K562 (cell line): ENCODE data around the gene PBRM1. TPM values are rescaled to one million over a fixed set of nuclear protein-coding genes. Genes with fewer than 3 reads are reported as not detected.

Experiments
- ATAC-seq: fragments of 200-7000 bp; cut with Tn5 transposase; 3 replicates; pipeline ENCODE4 v1.9.1; 2020; ENCODE audit warnings: moderate library complexity
- BruUV-seq: library from RNA; stranded (reverse); fragments of 400-500 nt; replicated peaks from 2 replicates; lab custom pipeline; 2021; lab: Mats Ljungman, UMichigan
- CTCF ChIA-PET: fragments of 300-600 bp; formaldehyde crosslinking; extraction: SDS; loops from one replicate; lab custom pipeline; 2021; ENCODE audit warnings: low intra/inter-chr PET ratio; lab: Yijun Ruan, JAX
- POLR2A ChIA-PET: fragments of 300-600, 350-650 bp; sonication (Branson Sonifier 250); formaldehyde crosslinking; extraction: SDS; loops from one replicate; lab custom pipeline; 2021; ENCODE audit warnings: antibody characterized with exemption, inconsistent platforms; lab: Yijun Ruan, JAX
- DNase-seq, 4 experiments: peaks; one replicate each; pipeline versions ENCODE4 v3.0.0 to v3.0.0-alpha.2; 2011 to 2018; ENCODE audit warnings: low spot score in 3 of 4, mixed read lengths in 3 of 4; ENCODE audit errors: extremely low read depth in 1 of 4
- FAIRE-seq: peaks from 2 replicates; lab custom pipeline; 2011; peaks lifted over from hg19 to GRCh38; lab: Jason Lieb, UNC
- H2AFZ ChIP-seq: 2 replicates; pipeline ENCODE4 v1.6.0; 2011; ENCODE audit warnings: low read depth, low read length, control low read depth, inconsistent platforms
- H3K27ac ChIP-seq: fragments of 200-600 bp; 3 replicates; pipeline ENCODE4 v1.8.0; 2011; ENCODE audit warnings: low read depth, mild to moderate bottlenecking, control low read depth, inconsistent platforms, low read length, moderate library complexity, mixed read lengths; ENCODE audit errors: extremely low read depth
- H3K27me3 ChIP-seq, 2 experiments: fragments of 300-600 bp in 1 of 2; 2 replicates in 1 of 2; 3 replicates in 1 of 2; pipeline versions ENCODE4 v1.6.0 to v1.8.0; 2011; ENCODE audit warnings: inconsistent platforms in 2 of 2, low read length in 2 of 2, mild to moderate bottlenecking in 1 of 2, mixed read lengths in 1 of 2, moderate library complexity in 1 of 2; ENCODE audit not compliant: control insufficient read depth in 2 of 2, insufficient read depth in 2 of 2
- H3K36me3 ChIP-seq: fragments of 300-600 bp; 3 replicates; pipeline ENCODE4 v1.8.0; 2011; ENCODE audit warnings: mild to moderate bottlenecking, low read length, inconsistent platforms; ENCODE audit not compliant: control insufficient read depth, insufficient read depth
- H3K4me1 ChIP-seq, 2 experiments: fragments of 200-600 bp in 1 of 2; replicated peaks in 1 of 2; 2 replicates in 1 of 2; 3 replicates in 1 of 2; pipeline versions ENCODE4 v1.5.1 to v1.8.0; 2011; ENCODE audit warnings: inconsistent platforms in 2 of 2, low read length in 2 of 2, mild to moderate bottlenecking in 1 of 2, mixed read lengths in 1 of 2, moderate library complexity in 1 of 2; ENCODE audit not compliant: control insufficient read depth in 2 of 2, insufficient read depth in 2 of 2
- H3K4me2 ChIP-seq: 2 replicates; pipeline ENCODE4 v1.6.1; 2011; ENCODE audit warnings: low read length, control low read depth, inconsistent platforms, mixed read lengths; ENCODE audit not compliant: insufficient read depth
- H3K4me3 ChIP-seq: fragments of 200-600 bp; sonication (generic), shearing (Covaris generic); 2 replicates; pipeline ENCODE4 v1.5.1; 2016; ENCODE audit warnings: control low read depth, inconsistent platforms
- H3K79me2 ChIP-seq: fragments of 200-600 bp; 3 replicates; pipeline ENCODE4 v1.8.0; 2011; ENCODE audit warnings: low read length, inconsistent platforms; ENCODE audit not compliant: control insufficient read depth, insufficient read depth
- H3K9ac ChIP-seq, 2 experiments: 2 replicates each; pipeline versions ENCODE4 v1.6.0 to v1.6.1; 2011; ENCODE audit warnings: low read depth in 2 of 2, low read length in 2 of 2, control low read depth in 1 of 2, inconsistent platforms in 1 of 2, mild to moderate bottlenecking in 1 of 2, mixed read lengths in 1 of 2; ENCODE audit not compliant: insufficient read depth in 1 of 2
- H3K9me1 ChIP-seq: one replicate; pipeline ENCODE4 v1.6.0; 2011; ENCODE audit warnings: inconsistent platforms, mild to moderate bottlenecking, low read length, moderate library complexity; ENCODE audit not compliant: control insufficient read depth, insufficient read depth
- H3K9me3 ChIP-seq: replicated peaks from 2 replicates; pipeline ENCODE4 v1.5.1; 2011; ENCODE audit warnings: low read depth, low read length, inconsistent platforms; ENCODE audit not compliant: control insufficient read depth, insufficient read depth
- H4K20me1 ChIP-seq: replicated peaks from 2 replicates; pipeline ENCODE4 v1.6.1; 2011; ENCODE audit warnings: low read length, inconsistent platforms, mixed read lengths; ENCODE audit not compliant: control insufficient read depth, insufficient read depth
- BRD9 ChIP-seq: fragments of 450-650 bp; IDR thresholded peaks from 2 replicates; pipeline ENCODE4 v1.6.1; 2018; ENCODE audit warnings: low read depth; ENCODE audit not compliant: partially characterized antibody
- CBX3 ChIP-seq, 2 experiments: IDR thresholded peaks; 1 replicate in 1 of 2; 2 replicates in 1 of 2; pipeline ENCODE4 v1.6.1; 2012; ENCODE audit warnings: inconsistent platforms in 2 of 2, low read length in 2 of 2, borderline replicate concordance in 1 of 2, control low read depth in 1 of 2
- EZH2 ChIP-seq: IDR thresholded peaks from 2 replicates; pipeline ENCODE4 v1.6.1; 2012; ENCODE audit warnings: low read depth, mild to moderate bottlenecking, inconsistent platforms, low read length, borderline replicate concordance
- GABPA ChIP-seq: fragments of 200-800 bp; sonication (Bioruptor generic); conservative IDR thresholded peaks from 2 replicates; pipeline ENCODE4 v1.6.1; 2016; ENCODE audit warnings: low read depth, missing genetic modification characterization, missing compliant biosample characterization
- HDAC1 ChIP-seq, 2 experiments: fragments of 450-650 bp; IDR thresholded peaks; 2 replicates each; pipeline ENCODE4 v1.6.1; 2016 to 2017; ENCODE audit warnings: inconsistent platforms in 1 of 2, mild to moderate bottlenecking in 1 of 2, moderate library complexity in 1 of 2
- HDAC3 ChIP-seq: fragments of 450-650 bp; IDR thresholded peaks from 2 replicates; pipeline ENCODE4 v1.6.1; 2018; ENCODE audit warnings: borderline replicate concordance, mild to moderate bottlenecking, moderate library complexity; ENCODE audit not compliant: partially characterized antibody
- KAT7 ChIP-seq: sonication (generic); formaldehyde crosslinking; IDR thresholded peaks from 2 replicates; pipeline ENCODE4 v1.8.0; 2022; ENCODE audit warnings: missing genetic modification reagents, mild to moderate bottlenecking, borderline replicate concordance
- L3MBTL2 ChIP-seq: fragments of 450-650 bp; IDR thresholded peaks from 2 replicates; pipeline ENCODE4 v1.6.1; 2016; ENCODE audit warnings: mild to moderate bottlenecking, moderate library complexity
- MYNN ChIP-seq, 2 experiments: sonication (generic); formaldehyde crosslinking in 1 of 2; IDR thresholded peaks; 2 replicates each; pipeline versions ENCODE4 v1.5.0 to v1.6.1; 2016 to 2020; ENCODE audit warnings: antibody characterized with exemption in 1 of 2, missing genetic modification reagents in 1 of 2
- NKRF ChIP-seq: fragments of 450-650 bp; IDR thresholded peaks from 2 replicates; pipeline ENCODE4 v1.6.1; 2016; ENCODE audit warnings: borderline replicate concordance
- POLR2H ChIP-seq: IDR thresholded peaks from 2 replicates; pipeline ENCODE4 v1.6.1; 2016; ENCODE audit warnings: missing genetic modification characterization, low read depth, mild to moderate bottlenecking, control low read depth, missing compliant biosample characterization, moderate library complexity
- SIN3A ChIP-seq, 2 experiments: fragments of 150-350 bp in 1 of 2; IDR thresholded peaks; 2 replicates each; pipeline ENCODE4 v1.6.1; 2011 to 2016; ENCODE audit warnings: borderline replicate concordance in 2 of 2, low read depth in 2 of 2, low read length in 2 of 2, mild to moderate bottlenecking in 2 of 2, moderate library complexity in 2 of 2; ENCODE audit not compliant: control insufficient read depth in 1 of 2
- TAF1 ChIP-seq: IDR thresholded peaks from 2 replicates; pipeline ENCODE4 v1.6.1; 2011; ENCODE audit warnings: mild to moderate bottlenecking, low read length, moderate library complexity; ENCODE audit not compliant: insufficient read depth, control insufficient read depth, severe bottlenecking; ENCODE audit errors: extremely low read depth
- ZNF75A ChIP-seq: fragments of 450-650 bp; formaldehyde crosslinking; IDR thresholded peaks from 2 replicates; pipeline ENCODE4 v1.4.0; 2020; ENCODE audit warnings: mild to moderate bottlenecking
- WGBS: fragments of 100-300 bp; shearing (Covaris generic); methylation state at CpG from one replicate; pipeline ENCODE4 v1.1.6; 2016; ENCODE audit warnings: low coverage, mixed read lengths; ENCODE audit not compliant: insufficient coverage; ENCODE audit errors: missing lambda C conversion rate; 5-methylcytosine and 5-hydroxymethylcytosine counted together
- in situ Hi-C: fragments of 300-500 bp; cut with MboI; formaldehyde crosslinking; loops from 4 replicates; pipeline ENCODE4 v1.15.0; 2018; ENCODE audit warnings: inconsistent platforms, mixed read lengths
- intact Hi-C: fragments of 100-400 bp; cut with micrococcal nuclease; formaldehyde crosslinking; loops from 2 replicates; pipeline ENCODE4 v1.14.2; 2022
- polyA plus RNA-seq, 8 experiments: library from polyadenylated mRNA; depleted of rRNA in 4 of 8; stranded (reverse) in 5 of 8; unstranded in 3 of 8; fragments of >200 nt; fragmentation: Nextera tagmentation in 2 of 8; fragmentation: Illumina TruSeq in 1 of 8; extraction: Ambion mirVana in 2 of 8; extraction: Trizol in 1 of 8; gene quantifications; 2 replicates each; pipeline versions ENCODE4 v1.2.1 to v1.2.3, GENCODE V29; 2011 to 2014; ENCODE audit warnings: inconsistent platforms in 1 of 8, missing spikeins in 1 of 8
- total RNA-seq, 7 experiments: library from RNA; depleted of rRNA in 6 of 7; stranded (reverse); fragments of >200 nt in 6 of 7; fragmentation: Illumina TruSeq in 2 of 7; extraction: Trizol in 2 of 7; gene quantifications; 2 replicates each; pipeline versions ENCODE4 v1.2.1 to v1.2.3, GENCODE V29; 2011 to 2021; ENCODE audit warnings: low replicate concordance in 1 of 7
- TF ChIP-seq, protein P1 (sequence below): sonication (generic); formaldehyde crosslinking; IDR thresholded peaks from 2 replicates; pipeline ENCODE4 v1.8.1; 2023; ENCODE audit warnings: mild to moderate bottlenecking, missing genetic modification reagents, moderate library complexity

PBRM1 gene
- total and polyA plus RNA-seq, 9 of the 15 experiments (the other 6 are each of a cell fraction or from before 2014, with no cell fraction given) = 3.9 to 31.8 (median 19.0) TPM

GRCh38 chr3:52688266-52688665, 2.6 kb upstream of the PBRM1 start (continued):
- TF ChIP-seq HDAC3 = no peak
- no peak for TF ChIP-seq MYNN (IDR thresholded peaks at IDR 0.05)
- TF ChIP-seq MYNN (CRISPR knock-in tag; IDR thresholded peaks at IDR 0.05) = no peak

GRCh38 chr3:52685285-52685708, 416 bp downstream of the PBRM1 start:
- Histone ChIP-seq H3K4me1 (peaks cover 3 to 24% of the 10 kb centered on the region in 2 experiments; a peak in 3 of 5 replicates), H3K4me3 (peak overlapping the region; percentile 52), H4K20me1 (no peaks in the 10 kb centered on the region), H3K79me2 (peaks cover 81% of the 10 kb centered on the region), H3K4me2 (peak overlapping the region; percentile 91), H3K9me1 (no peaks in the 10 kb centered on the region), H3K27me3 (no peaks in the 10 kb centered on the region), H2AFZ (peak overlapping the region; percentile 64), H3K9ac (peak overlapping the region; percentile 89 to 97), H3K36me3 (peaks cover 45% of the 10 kb centered on the region), H3K27ac (peak overlapping the region; percentile 75), H3K9me3 (no peaks in the 10 kb centered on the region)
- BruUV-seq = no TSS peak
- 2% methylated on average over 15 of the region's 41 CpGs for WGBS
- DNase-seq = peak in 2 of 4 experiments; percentile 87 to 90
- ChIA-PET POLR2A (interaction anchor here (0.5 to 2.5 kb wide), 4 partner anchors 8 to 155 kb away, joined by 3 to 6 read pairs (median 3); partner anchors contain the start of genes GLT8D1, SPCS1 and UQCC5), CTCF (no interaction called here)
- in situ Hi-C loops (no loop called here), intact Hi-C loops (loop anchor here (10.0 kb wide), 1 partner anchor 230 kb away; the partner anchor contains the start of genes NISCH and TNNC1)
- peak; percentile 55 for FAIRE-seq
- peak; percentile 90 for ATAC-seq
- TF ChIP-seq EZH2 (no peak), POLR2H (tag) (peak; percentile 58), SIN3A (IDR thresholded peaks at IDR 0.05; ENCODE audit: borderline replicate concordance in 2 of 2, control insufficient read depth in 1 of 2, low read depth in 2 of 2, low read length in 2 of 2) (peak in 1 of 2 experiments; percentile 81; a peak in 1 of 4 replicates), TAF1 (peak; percentile 34), HDAC1 (IDR thresholded peaks at IDR 0.05) (0 out of 4 replicates have a peak, but pooled peaks of 1 of the 2 experiments have one; percentile 24), L3MBTL2 (peak; percentile 23; the same call in 1 of the 2 replicates), CBX3 (IDR thresholded peaks at IDR 0.05; ENCODE audit: borderline replicate concordance in 1 of 2, low read length in 2 of 2) (peak in 1 of 2 experiments; percentile 49; a peak in 1 of 3 replicates), BRD9 (no peak), KAT7 (CRISPR knock-in tag) (0 out of 2 replicates have a peak, but pooled peaks have one; percentile 10), ZNF75A (CRISPR knock-in tag) (no peak), GABPA (tag) (peak; percentile 77), NKRF (peak; percentile 21; the same call in 1 of the 2 replicates)
- TF ChIP-seq, protein P1, sequence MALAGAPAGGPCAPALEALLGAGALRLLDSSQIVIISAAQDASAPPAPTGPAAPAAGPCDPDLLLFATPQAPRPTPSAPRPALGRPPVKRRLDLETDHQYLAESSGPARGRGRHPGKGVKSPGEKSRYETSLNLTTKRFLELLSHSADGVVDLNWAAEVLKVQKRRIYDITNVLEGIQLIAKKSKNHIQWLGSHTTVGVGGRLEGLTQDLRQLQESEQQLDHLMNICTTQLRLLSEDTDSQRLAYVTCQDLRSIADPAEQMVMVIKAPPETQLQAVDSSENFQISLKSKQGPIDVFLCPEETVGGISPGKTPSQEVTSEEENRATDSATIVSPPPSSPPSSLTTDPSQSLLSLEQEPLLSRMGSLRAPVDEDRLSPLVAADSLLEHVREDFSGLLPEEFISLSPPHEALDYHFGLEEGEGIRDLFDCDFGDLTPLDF (CRISPR knock-in tag) = peak; percentile 52; the same call in 1 of the 2 replicates
